ENCODE measurements around the gene GEMIN2. TPM values are rescaled to one million over a fixed set of nuclear protein-coding genes. Genes with fewer than 3 reads are reported as not detected.
"Not testable (repeated sequence)": the region's sequence is repeated elsewhere in the genome, so short reads cannot be mapped to it uniquely, and the experiment has no call there.

Gene GEMIN2
- total RNA-seq, 1 experiment from 2014 or later = 63.7 TPM

- no peak for DNase-seq (ENCODE audit: low spot score)
Measured at GRCh38 chr14:39176263-39177167, 62.4 kb downstream of the GEMIN2 start.

GRCh38 chr14:39177168-39177545 lies 63.0 kb downstream of the GEMIN2 start:
- no peak for DNase-seq (ENCODE audit: low spot score)

- no peak for DNase-seq (ENCODE audit: low spot score)
Measured at GRCh38 chr14:39179042-39179441, 64.9 kb downstream of the GEMIN2 start.

GRCh38 chr14:39180553-39180952 lies 66.4 kb downstream of the GEMIN2 start:
- DNase-seq (ENCODE audit: low spot score) = no peak

GRCh38 chr14:39181026-39181692 lies 67.0 kb downstream of the GEMIN2 start:
- DNase-seq (ENCODE audit: low spot score) = no peak

GRCh38 chr14:39181693-39182047 lies 67.5 kb downstream of the GEMIN2 start:
- DNase-seq (ENCODE audit: low spot score) = no peak

- DNase-seq (ENCODE audit: low spot score) = no peak
Measured at GRCh38 chr14:39182770-39183684, 68.9 kb downstream of the GEMIN2 start.

- DNase-seq (ENCODE audit: low spot score) = not testable (repeated sequence)
Measured at GRCh38 chr14:39183685-39184003, 69.5 kb downstream of the GEMIN2 start.

GRCh38 chr14:39184628-39185255 lies 70.6 kb downstream of the GEMIN2 start:
- DNase-seq (ENCODE audit: low spot score) = no peak

- DNase-seq (ENCODE audit: low spot score) = no peak
Measured at GRCh38 chr14:39185256-39186049, 71.3 kb downstream of the GEMIN2 start.

Other genes starting within 250 kb of the GEMIN2 start
- 119 and 146 TPM in 2 replicates for gene SEC23A, start 11.1 kb upstream of the GEMIN2 start, total RNA-seq (2014; rRNA removed; shearing (Covaris generic))
- gene TRAPPC6B, start 56.0 kb downstream of the GEMIN2 start, total RNA-seq (2014; rRNA removed; shearing (Covaris generic)) = 6.7 and 12.0 TPM in 2 replicates
- gene PNN, start 60.9 kb downstream of the GEMIN2 start, total RNA-seq (2014; rRNA removed; shearing (Covaris generic)) = 17.2 and 23.1 TPM in 2 replicates
- 13.5 and 16.4 TPM in 2 replicates for gene MIA2, start 119.6 kb downstream of the GEMIN2 start, total RNA-seq (2014; rRNA removed; shearing (Covaris generic))